Transverse colon (tissue), 4 donors: ENCODE data around the gene POP5. TPM values are rescaled to one million over a fixed set of nuclear protein-coding genes. Genes with fewer than 3 reads are reported as not detected.

Source experiments
- DNase-seq: peaks from one replicate; pipeline ENCODE4 v3.0.0-alpha.2; 2019
- H3K27ac ChIP-seq, 4 donors: fragments of 200-600 bp; sonication (generic); 2 replicates each; pipeline ENCODE4 v1.5.1; 2016 to 2018; ENCODE audit warnings: inconsistent platforms in 4 of 4
- H3K27me3 ChIP-seq: fragments of 200-600 bp; sonication (generic); 2 replicates; pipeline ENCODE4 v1.5.1; 2017; ENCODE audit warnings: inconsistent platforms
- H3K36me3 ChIP-seq, 4 donors: fragments of 200-600 bp; sonication (generic); 2 replicates each; pipeline ENCODE4 v1.5.1; 2017 to 2019; ENCODE audit warnings: inconsistent platforms in 4 of 4
- H3K4me1 ChIP-seq, 4 donors: fragments of 200-600 bp; sonication (generic); 2 replicates each; pipeline ENCODE4 v1.5.1; 2017 to 2020; ENCODE audit warnings: inconsistent platforms in 4 of 4
- H3K4me3 ChIP-seq, 4 donors: fragments of 200-600 bp; sonication (generic); 1 replicate in 1 of 4; 2 replicates in 3 of 4; pipeline versions ENCODE4 v1.5.1 to v1.6.1; 2017 to 2019; ENCODE audit warnings: inconsistent platforms in 4 of 4
- H3K9me3 ChIP-seq, 2 donors: fragments of 200-600 bp; sonication (generic); 2 replicates each; pipeline ENCODE4 v1.5.1; 2017 to 2019; ENCODE audit warnings: inconsistent platforms in 2 of 2
- EP300 ChIP-seq: sonication (generic); formaldehyde crosslinking; IDR thresholded peaks from one replicate; pipeline ENCODE4 v1.6.1; 2017; ENCODE audit warnings: antibody characterized with exemption, low read depth
- POLR2A ChIP-seq: fragments of 450-650 bp; IDR thresholded peaks from one replicate; pipeline ENCODE4 v1.6.1; 2016; ENCODE audit warnings: antibody characterized with exemption, mild to moderate bottlenecking, moderate library complexity
- POLR2AphosphoS5 ChIP-seq, 3 donors: sonication (generic); formaldehyde crosslinking; IDR thresholded peaks; one replicate each; pipeline ENCODE4 v1.6.1; 2016; ENCODE audit warnings: antibody characterized with exemption in 3 of 3
- WGBS, 2 donors: methylation state at CpG; one replicate each; pipeline ENCODE4 v1.1.5; 2018; ENCODE audit warnings: low coverage in 1 of 2; 5-methylcytosine and 5-hydroxymethylcytosine counted together
- in situ Hi-C, 4 donors: fragments of 200-750 bp; cut with MboI; loops; one replicate each; pipeline versions ENCODE4 v1.15.0 to v1.15.1; 2017; ENCODE audit warnings: low sequenced_read_pairs in 3 of 4, low pct_ligation_motif_present in 1 of 4, low pct_unique_long_range_greater_than_20kb in 1 of 4
- intact Hi-C: fragments of 100-400 bp; cut with DNase I; formaldehyde crosslinking; loops from one replicate; pipeline ENCODE4 v1.15.1; 2023; ENCODE audit warnings: low total_unique reads
- total RNA-seq, 4 donors: library from RNA; depleted of rRNA; stranded (reverse); fragments of >200 nt; gene quantifications; one replicate each; pipeline ENCODE4 v1.1.0, GENCODE V29; 2016
- TF ChIP-seq, protein P1 (sequence below), 5 experiments: fragments of 200-600 bp in 3 of 5; fragments of 450-650 bp in 2 of 5; sonication (generic) in 3 of 5; IDR thresholded peaks; 1 replicate in 2 of 5; 2 replicates in 3 of 5; pipeline ENCODE4 v1.5.1; 2016 to 2017; ENCODE audit warnings: antibody characterized with exemption in 5 of 5, inconsistent platforms in 3 of 5, mild to moderate bottlenecking in 2 of 5, moderate library complexity in 1 of 5

The POP5 gene
- 10 to 100 TPM in 3 of 4 donors, not detected in 1; 31.5 to 56.5 (median 43.7) TPM for total RNA-seq

DNA sequence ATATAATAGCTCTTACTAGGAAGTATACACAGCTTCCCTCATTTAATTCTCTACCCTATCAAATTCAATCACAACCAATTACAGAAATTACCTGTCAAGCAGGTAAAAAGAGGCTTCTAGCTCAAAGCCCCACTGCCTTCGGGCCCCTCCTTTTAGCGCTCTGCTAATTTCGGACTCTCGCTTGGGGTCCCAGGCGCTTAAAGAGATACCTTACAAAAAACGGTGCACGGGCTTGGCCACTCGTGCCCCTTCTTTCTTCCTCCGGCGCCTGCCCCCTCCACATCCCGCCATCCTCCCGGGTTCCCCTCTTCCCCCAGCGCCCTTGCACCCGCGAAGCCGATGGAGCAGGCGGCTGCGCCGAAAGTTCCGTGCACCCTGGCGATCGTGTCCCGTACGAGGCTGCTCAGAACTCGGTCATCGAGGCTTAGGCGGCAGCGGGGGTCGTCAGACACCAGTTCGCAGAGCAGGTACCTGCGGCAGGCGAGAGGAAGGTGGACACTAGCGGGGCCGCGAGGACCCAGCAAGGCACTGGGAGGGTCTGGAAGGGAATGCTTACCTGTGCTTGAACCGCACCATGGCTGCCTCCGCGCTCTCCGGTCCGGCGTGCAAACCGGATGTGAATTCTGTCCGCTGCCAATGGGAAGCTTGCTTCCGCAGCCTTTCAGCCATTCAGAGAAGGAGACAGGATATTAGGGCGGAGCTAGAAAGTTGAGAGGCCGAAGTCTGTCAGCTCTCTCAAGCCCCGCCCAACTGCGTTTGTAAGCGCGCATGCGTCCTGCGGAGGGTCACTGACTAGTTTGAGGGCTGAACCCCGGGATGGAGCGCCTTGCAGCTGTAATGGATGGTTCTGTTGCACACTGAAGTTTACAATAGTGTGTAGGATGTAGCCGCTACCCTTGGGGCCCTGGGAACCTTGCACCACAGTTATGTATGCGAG is at the start of gene POP5:
Gene POP5 (minus strand): TSS at position 616 of the 937 bp plus-strand sequence. CDS start 40 bp downstream, at position 576.
- Histone ChIP-seq H3K4me1 (peaks cover 4 to 43% (median 24%) of the 10 kb centered on the region in 4 donors), H3K36me3 (peaks cover 0 to 28% (median 9%) of the 10 kb centered on the region in 4 donors), H3K27ac (peak within 1 kb of the TSS; percentile 81 to 88 (median 84)), H3K4me3 (peak within 1 kb of the TSS; percentile 58 to 89 (median 76)), H3K27me3 (no peaks in the 10 kb centered on the region), H3K9me3 (no peaks in the 10 kb centered on the region)
- TF ChIP-seq POLR2AphosphoS5 (IDR thresholded peaks at IDR 0.05) (peak; percentile 89 to 94 (median 94)), POLR2A (peak; percentile 82)
- TF ChIP-seq, protein P1, sequence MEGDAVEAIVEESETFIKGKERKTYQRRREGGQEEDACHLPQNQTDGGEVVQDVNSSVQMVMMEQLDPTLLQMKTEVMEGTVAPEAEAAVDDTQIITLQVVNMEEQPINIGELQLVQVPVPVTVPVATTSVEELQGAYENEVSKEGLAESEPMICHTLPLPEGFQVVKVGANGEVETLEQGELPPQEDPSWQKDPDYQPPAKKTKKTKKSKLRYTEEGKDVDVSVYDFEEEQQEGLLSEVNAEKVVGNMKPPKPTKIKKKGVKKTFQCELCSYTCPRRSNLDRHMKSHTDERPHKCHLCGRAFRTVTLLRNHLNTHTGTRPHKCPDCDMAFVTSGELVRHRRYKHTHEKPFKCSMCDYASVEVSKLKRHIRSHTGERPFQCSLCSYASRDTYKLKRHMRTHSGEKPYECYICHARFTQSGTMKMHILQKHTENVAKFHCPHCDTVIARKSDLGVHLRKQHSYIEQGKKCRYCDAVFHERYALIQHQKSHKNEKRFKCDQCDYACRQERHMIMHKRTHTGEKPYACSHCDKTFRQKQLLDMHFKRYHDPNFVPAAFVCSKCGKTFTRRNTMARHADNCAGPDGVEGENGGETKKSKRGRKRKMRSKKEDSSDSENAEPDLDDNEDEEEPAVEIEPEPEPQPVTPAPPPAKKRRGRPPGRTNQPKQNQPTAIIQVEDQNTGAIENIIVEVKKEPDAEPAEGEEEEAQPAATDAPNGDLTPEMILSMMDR (IDR thresholded peaks at IDR 0.05), result no peak
- DNase-seq, result peak; percentile 98
- in situ Hi-C loops, result loop anchor here in 3 of 4 donors (5.0 to 10.0 kb wide), 3 partner anchors 64 to 134 kb away; partner anchors contain the start of genes CABP1 (in 1 of the 3) and UNC119B (in 1 of the 3)
- intact Hi-C loops, result loop anchor here (5.0 to 10.0 kb wide), 3 partner anchors 66 to 524 kb away; partner anchors contain the start of gene UNC119B
- 0% methylated on average over 54 of the region's 56 CpGs; no CpG with 5 or more reads in 1 of the 2 donors for WGBS, 2 donors

GRCh38 chr12:120630104-120630892 is 49.1 kb upstream of the POP5 start:
- H3K36me3 ChIP-seq, result no peaks in the 10 kb centered on the region
- no peaks in the 10 kb centered on the region for H3K9me3 ChIP-seq
- no peak for DNase-seq
- H3K4me3 ChIP-seq, result no peak overlapping the region
- H3K27me3 ChIP-seq, result no peaks in the 10 kb centered on the region
- peaks cover 0 to 11% (median 0%) of the 10 kb centered on the region in 4 donors for H3K4me1 ChIP-seq
- TF ChIP-seq, protein P1 (IDR thresholded peaks at IDR 0.05), result no peak
- no peak for TF ChIP-seq POLR2A
- TF ChIP-seq POLR2AphosphoS5 (IDR thresholded peaks at IDR 0.05), result no peak
- no peak for TF ChIP-seq EP300
- WGBS, 2 donors, result 75 to 80% methylated on average over 5 to 15 of the region's 15 CpGs
- in situ Hi-C loops (loop anchor here in 3 of 4 donors (25.0 kb wide), 1 partner anchor 332 kb away; no protein-coding TSS in a partner anchor), intact Hi-C loops (no loop called here)
- H3K27ac ChIP-seq, result no peak overlapping the region

DNA sequence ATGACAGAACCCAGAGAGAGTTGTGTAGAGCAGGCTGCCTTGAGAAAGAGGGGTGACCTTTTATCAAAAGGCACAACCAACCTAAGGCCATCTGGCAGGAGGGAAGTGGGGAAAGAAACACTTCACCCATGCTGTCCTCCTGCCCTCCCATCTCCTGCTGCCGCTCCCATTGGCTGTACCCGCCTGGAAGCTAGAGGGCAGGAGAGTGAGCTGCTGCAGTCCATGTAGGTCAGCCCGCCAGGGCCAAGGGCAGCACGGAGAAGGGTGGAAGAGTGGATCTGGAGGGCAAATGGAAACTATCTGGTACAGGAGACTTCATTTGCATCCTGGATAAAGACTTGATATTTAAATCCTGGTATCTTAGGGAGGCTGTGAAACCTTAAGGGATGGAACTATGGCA is 47.7 kb upstream of the POP5 start:
- in situ Hi-C loops (loop anchor here in 3 of 4 donors (25.0 kb wide), 1 partner anchor 333 kb away; no protein-coding TSS in a partner anchor), intact Hi-C loops (no loop called here)
- no peak overlapping the region for H3K4me3 ChIP-seq
- peaks cover 0 to 11% (median 0%) of the 10 kb centered on the region in 4 donors for H3K4me1 ChIP-seq
- TF ChIP-seq, protein P1 (IDR thresholded peaks at IDR 0.05), result peak in 1 of 5 experiments; percentile 16
- TF ChIP-seq POLR2AphosphoS5 (IDR thresholded peaks at IDR 0.05) (no peak), EP300 (no peak)
- DNase-seq, result peak; percentile 28
- H3K36me3 ChIP-seq, result no peaks in the 10 kb centered on the region
- H3K27me3 ChIP-seq, result no peaks in the 10 kb centered on the region
- no peak overlapping the region for H3K27ac ChIP-seq
- 38 to 42% methylated on average over 4 of the region's 4 CpGs for WGBS, 2 donors
- H3K9me3 ChIP-seq, result no peaks in the 10 kb centered on the region
